ENCODE data around the gene SIGMAR1.

SIGMAR1 gene

GRCh38 chr9:34630402-34631154 lies 7.0 kb downstream of the SIGMAR1 start:
- no peak for DNase-seq (ENCODE audit: low read depth, low spot score)

DNA sequence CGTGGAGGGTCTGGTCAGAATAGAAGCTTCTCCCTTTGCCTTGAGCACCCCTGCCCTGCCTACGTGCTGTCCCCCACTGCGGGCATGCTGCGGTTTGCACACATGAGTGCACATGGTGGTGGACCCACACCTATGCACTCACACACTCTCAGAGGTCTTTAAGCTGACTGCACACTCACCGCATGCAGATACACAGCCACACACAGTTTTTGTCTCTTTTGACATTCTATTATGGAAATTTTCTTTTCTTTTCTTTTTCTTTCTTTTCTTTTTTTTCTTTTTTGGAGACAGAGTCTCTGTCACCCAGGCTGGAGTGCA lies 8.1 kb downstream of the SIGMAR1 start:
- DNase-seq (ENCODE audit: low read depth, low spot score): no peak

DNA sequence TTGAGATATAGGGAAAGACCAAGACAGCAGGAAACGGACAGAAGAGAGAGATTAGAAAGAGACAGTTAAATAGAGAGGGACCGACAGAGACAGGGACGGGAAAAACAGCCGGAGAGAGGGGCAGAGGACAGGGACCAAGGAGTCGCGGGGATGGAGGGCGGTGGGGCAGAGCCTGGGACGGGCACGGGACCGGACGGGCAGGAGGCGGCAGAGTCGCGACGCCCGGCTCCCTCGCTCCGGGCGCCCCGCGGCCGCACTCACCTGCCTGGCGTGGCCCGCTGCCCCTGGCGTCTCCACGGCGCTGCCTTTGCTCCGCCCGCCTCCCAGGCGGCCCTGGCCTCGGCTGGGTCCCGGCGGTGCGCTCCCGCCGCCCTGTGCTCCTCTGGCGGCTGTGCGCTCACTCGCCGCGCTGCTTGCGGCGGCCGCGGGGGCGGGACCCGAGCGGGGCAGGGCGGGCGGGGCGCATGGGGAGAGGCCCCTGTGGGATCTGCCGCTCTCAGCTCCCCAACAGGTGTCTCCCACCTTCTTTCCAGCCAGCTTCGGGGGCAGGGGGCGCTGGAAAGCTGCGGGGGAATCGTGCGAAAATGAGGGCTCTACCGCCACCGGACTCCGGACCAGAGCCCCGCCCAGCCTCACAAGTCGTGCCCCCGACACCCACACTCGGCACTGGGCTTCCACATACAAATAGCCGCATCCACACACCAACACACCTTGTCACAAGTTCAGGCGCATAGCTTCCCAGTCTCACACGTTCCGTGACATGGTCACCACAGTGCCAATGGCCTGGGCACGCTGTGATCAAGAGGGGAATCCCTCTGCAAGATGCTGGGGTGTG lies 8.7 kb downstream of the SIGMAR1 start, which contains the start of gene ARID3C:
Gene ARID3C (minus strand): TSS at position 411 of the 835 bp plus-strand sequence. CDS start 1,052 bp downstream, outside the sequence.
- no peak for DNase-seq (ENCODE audit: low read depth, low spot score)

- no peak for DNase-seq (ENCODE audit: low read depth, low spot score)
Measured at GRCh38 chr9:34627716-34628655, 9.6 kb downstream of the SIGMAR1 start.

- no peak for DNase-seq (ENCODE audit: low read depth, low spot score)
Measured at GRCh38 chr9:34625186-34625486, 12.5 kb downstream of the SIGMAR1 start.

DNA sequence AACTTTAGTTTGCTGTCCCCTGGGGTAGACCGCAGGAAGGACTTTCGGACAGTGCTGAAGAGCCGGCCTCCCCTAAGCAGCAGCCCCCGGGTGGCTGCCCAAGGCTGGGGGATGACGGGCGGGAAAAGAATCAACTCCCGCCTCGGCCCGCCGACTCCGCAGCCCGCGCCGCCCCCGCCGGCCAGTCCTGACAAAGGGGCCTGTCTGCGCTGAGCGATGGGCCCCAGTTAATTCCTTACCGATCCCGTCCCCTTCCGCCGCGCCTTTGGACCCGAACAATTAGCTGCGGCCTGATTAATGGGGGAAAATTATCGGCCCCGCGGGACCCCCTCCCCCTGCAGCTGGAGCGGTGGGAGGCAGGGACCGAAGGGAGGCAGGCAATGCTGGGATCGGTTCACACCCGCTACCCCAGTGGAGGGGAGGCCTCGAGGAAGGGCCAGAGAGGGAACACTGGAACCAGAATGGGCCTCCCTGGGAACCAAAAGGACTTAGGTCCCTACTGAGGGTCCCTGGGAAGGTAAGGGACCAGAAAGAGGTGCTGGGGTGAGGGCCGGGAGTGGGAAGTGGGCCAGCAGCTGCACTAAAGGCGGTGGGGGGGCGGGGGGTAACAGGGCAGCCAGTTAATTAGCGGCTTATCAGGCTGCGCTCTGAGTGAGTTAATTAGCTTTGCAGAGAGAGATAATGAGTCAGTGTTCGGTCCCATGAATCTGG lies 13.0 kb downstream of the SIGMAR1 start:
- DNase-seq (ENCODE audit: low read depth, low spot score): no peak

DNA sequence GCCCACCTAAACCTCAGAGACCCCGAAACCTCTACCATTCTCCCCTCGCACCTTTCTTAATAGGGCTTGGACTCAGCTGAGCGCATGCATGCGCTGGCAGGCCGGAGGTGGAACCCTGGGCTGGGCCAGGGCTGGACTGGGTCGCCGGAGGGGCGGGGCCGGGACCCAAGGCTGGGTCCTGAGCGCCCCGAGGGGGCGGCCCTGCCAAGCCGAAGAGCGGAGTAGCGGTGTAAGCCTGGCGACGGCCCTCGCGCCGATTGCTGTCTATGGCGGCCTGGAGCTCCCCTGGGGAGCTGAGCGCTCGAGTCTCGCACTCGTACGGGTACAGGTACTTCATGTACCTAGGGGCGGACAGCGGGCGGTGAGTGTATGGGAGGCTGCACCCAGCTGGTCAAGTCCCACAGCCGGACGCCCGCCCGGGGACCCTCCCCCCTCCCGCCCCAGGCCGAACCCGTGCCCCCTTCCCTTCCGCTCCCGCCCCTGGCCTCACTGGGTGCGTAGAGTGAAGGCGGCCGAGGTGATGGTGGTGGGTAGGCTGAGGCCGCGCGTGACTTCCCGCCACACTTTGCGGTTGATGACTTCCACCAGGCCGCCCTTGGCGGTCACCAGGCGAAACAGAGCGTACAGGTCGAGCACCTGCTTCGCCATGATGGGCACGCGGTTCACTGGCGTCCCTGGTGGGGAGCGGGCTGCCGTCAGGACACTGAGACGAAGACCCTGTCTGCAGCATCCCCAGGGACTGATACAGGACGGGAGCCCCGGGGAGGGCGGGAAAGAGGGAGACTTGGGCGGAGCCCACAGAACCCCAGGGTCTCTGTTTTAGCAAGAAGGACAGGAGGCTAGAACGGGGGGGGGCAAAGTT lies 14.0 kb downstream of the SIGMAR1 start:
- no peak for DNase-seq (ENCODE audit: low read depth, low spot score)

DNA sequence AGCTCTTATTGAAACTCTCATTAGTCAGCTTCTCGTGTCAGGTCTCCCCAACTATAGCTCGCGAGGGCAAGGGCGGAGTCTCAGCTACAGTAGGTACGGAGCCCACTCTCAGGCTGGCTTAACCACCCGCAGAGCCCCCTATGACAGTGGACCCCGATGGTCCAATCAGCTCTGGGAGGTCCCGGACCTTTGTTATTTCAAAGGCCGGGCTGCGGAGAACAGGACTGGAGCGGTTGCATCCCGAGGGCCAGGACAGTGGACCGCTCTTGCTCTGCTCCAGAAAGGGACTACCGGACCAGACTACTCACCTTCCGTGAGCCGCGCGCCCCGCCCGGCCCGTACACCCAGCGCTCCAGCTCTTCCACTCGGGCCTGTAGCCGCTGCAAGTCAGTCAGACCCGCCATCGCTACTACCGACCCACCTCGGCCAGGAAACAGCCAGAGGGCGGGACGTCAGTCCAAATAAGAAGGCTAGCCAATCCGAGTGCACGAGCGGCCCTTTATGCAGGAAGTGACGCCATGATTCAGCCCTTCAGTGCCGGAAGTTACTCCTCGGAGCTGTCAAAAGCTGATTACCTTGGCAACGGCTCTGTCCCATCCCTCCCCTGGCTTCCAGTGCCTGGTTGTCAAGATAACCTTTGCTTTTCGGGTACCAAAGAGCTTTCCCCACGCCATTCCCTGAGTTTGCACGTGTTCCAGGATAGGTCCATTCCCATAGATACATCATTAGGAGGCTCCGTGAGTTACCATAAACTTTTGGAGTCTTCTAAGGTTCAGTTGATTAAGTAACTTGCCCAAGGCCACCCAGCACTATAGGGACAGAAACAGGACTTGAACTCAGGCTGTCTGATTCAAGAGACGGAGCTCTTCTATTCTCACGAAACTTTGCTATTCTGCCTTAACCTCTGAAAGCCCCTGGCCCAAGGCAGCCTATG lies 17.3 kb downstream of the SIGMAR1 start, which contains the start of gene DCTN3:
Gene DCTN3 (minus strand): TSS at position 435 of the 934 bp plus-strand sequence. CDS start 31 bp downstream, at position 404.
- DNase-seq (ENCODE audit: low read depth, low spot score): peak; percentile 76

DNA sequence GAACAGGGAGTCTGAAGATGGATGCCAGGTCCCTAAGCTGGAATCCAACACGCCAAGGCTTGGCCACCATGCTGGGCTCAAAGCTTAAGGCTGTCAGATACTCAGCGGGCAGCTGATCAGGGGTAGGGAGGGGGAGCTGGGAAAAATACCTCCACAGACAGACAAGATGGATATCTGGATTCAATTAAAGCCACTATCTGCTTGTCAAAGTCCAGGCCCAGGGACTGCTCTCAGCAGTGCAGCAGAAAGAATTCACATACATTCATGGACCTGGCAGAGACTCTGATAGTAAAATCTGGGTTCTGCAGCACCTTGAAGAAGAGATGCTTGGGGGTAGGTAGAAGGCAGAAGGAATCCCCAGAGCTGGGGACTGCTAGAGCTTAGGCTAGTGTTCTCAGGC lies 22.5 kb downstream of the SIGMAR1 start:
- no peak for DNase-seq (ENCODE audit: low read depth, low spot score)

DNA sequence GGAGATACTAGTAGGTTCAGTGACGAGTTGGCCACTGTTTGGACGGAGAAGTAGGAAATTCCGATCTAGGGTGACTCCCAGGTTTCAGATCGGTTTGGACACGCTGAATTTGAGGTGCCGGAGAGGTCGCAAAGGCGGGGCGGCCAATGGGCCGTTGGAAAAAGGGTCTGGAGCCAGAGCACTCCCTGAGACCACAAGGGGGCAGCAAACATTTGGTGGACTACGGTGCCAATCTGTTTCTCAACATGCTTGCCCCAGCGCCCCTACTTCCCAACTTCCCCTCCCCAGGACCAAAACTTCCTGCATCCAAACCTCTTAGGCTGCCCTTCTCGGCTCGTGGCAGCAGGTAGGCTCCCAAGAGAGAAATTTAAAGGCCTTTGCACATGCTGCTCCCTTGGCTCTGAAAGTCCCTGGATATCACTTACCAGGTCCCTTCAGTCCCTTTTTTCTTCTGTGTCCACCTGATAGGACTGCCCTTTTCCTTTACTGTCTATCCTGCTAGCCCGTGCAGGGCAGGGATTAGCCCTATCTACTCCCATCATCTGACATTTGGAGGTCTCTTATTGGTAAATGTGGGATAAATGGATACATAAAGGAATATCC lies 24.7 kb downstream of the SIGMAR1 start:
- DNase-seq (ENCODE audit: low read depth, low spot score): no peak

DNA sequence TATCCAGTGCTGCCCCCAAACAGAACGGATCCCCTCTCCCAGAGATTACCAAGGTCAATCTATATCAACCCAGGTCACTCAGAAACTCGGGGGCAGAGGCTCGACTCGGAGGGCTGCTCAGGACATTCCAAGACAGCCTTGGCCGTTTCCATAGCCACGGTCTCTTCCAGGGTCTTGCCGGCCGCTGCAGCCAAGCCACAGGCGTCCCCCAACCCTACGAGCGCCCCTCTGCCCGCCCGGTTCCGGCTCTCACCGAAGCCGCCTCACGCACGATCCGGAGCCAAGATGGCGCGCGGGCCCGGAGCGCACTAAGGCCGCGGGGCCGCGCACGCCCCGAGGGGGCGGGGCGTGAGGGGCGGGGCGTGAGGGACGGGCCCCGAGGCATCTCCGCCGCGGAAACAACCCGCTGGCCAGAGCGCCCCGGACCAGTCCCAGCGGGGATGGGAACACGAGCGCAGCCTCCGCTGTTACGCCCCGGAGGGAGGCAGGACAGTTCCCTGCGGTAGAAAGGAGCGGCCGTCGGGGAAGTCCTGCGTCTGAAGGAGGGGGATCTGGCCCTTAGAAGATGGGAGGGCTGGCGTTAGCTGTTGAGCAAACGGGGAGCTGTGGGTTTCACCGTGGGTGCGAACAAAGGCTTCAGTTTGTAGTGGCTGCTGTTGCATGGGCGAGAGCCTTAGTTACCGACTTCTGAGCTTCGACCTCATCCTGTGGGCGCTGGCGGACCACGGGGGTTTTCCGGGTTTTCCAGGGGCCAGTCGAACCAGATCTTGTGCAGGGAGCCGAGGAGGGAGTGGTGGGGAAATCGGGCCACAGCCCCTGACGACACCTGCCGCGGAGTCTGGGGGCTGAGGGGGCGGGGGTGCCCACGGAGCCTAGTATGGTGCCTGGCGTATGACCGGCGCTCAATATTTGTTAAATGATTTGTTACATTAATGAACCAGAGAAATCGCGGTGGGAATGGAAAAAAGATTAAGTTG lies 25.5 kb downstream of the SIGMAR1 start, which contains the start of gene RPP25L:
Gene RPP25L (minus strand): TSS at position 287 of the 977 bp plus-strand sequence. CDS start 801 bp downstream, outside the sequence.
- DNase-seq (ENCODE audit: low read depth, low spot score): no peak

GRCh38 chr9:34611251-34611810 lies 26.3 kb downstream of the SIGMAR1 start:
- no peak for DNase-seq (ENCODE audit: low read depth, low spot score)

DNA sequence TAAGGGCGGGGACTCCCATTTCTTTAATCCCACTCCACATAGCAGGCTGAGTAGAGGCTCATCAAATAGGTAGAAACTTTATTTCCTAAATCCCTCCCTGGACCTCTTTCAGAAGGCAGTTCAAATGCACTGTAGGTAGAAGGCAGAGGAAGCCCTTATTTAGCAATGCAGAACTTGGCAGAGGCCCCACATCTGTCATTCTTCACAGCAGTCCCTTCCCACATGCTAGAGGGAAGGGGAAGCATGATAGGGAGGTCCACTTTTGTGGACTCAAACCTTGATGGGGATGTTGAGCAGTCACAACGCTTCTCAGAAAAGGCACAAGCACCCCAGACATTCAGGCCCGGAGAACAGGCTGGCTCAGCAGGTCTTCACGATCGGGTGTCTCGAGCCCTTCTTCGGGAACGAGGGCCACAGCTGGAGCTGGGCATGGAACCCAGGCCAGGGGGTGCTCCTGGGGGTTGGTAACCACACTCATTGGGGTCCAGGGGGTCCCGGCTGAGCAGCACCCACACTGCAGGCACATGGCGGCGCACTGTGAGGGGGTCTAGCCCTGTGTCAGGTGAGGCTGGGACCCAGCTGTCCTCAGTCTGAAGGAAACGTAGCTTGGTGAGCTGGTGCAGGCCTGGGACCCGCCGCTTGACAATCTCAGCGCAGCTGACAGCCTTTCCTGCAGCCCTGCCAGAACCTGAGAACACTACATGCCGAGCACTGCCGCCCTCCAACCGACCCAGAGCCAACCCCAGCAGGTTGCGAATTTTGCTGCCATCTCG lies 27.0 kb downstream of the SIGMAR1 start:
- no peak for DNase-seq (ENCODE audit: low read depth, low spot score)

DNA sequence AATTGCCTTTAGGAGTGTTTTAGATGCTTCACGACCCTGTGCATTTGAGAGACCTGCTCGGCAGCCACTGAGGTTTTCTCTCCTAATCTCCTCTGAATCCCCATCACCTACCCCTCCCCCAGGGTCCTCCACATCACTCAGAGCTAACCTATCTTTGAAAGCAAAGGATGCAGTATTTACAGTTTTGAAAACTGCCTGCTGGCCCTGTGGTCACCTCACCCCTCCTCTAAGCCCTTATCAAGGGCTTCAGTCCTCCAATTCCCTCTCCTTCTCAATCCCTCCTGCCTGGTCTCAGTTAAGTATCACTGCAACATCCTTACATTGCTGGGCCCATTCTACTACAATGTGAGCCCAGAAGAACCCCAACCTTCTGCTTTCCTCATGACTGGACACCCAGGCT lies 30.3 kb downstream of the SIGMAR1 start:
- no peak for DNase-seq (ENCODE audit: low read depth, low spot score)

DNA sequence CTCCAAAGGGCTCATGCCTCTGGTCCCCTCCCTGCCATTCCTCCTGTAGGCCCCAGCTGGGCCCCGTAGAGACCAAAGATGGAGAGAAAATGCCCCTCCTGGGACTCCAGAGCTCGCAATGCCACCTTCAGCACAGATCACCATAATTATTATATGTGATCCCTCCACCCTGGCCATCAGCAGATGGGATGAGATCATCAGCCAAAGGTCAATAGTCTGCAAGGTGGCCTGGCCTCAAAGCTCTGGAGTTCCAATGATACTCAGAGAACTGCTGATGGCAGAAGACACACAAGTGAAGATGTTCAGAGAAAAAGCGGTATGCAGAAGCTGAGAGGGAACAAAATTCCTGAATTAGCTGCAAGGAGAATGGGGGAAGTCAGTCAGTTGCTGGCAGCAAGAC lies 30.7 kb downstream of the SIGMAR1 start:
- DNase-seq (ENCODE audit: low read depth, low spot score): no peak

GRCh38 chr9:34606190-34606589 lies 31.4 kb downstream of the SIGMAR1 start:
- DNase-seq (ENCODE audit: low read depth, low spot score): no peak

Measured in smooth muscle cell of the brain vasculature (primary cell).